T-helper 9 cell (primary cell): ENCODE results near the gene ANKS6.

Source experiments
- DNase-seq: peaks from one replicate; pipeline ENCODE4 v3.0.0-alpha.2; 2020

Gene ANKS6

GRCh38 chr9:98790842-98791607, 5.3 kb downstream of the ANKS6 start:
- DNase-seq = peak; percentile 45

DNA sequence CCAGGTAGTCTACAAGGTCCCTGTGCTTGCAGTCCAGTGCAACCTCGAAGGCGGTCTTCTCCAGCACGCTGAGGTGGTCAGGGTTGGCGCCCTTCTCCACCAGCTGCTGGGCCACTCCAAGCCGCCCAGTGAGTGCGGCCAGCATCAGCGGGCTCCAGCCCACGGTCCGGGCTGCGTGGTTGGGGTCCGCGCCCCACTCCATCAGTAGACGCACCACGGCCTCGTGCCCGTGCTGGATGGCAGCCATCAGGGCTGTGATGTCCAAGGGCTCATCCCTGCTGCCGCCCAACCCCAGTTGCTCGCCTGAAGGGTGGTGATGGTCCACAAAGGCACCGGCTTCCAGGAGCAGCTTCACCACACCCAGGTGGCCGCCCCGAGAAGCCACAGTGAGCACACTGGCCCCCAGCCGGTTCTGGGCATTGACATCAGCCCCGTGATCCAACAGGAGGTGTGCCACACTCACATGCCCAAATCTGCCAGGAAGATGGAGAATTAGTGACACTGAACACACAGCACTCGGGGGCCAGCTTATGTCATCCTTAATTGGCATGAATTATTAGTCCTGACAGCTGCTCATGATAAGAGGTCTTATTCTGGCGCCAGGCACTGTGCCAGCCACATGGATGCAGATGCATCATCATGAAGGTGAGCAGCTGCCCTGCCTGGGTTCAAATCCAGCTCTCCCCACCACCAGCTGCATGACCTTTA, 6.1 kb downstream of the ANKS6 start:
- DNase-seq = no peak

GRCh38 chr9:98789483-98790133, 6.7 kb downstream of the ANKS6 start:
- no peak for DNase-seq

DNA sequence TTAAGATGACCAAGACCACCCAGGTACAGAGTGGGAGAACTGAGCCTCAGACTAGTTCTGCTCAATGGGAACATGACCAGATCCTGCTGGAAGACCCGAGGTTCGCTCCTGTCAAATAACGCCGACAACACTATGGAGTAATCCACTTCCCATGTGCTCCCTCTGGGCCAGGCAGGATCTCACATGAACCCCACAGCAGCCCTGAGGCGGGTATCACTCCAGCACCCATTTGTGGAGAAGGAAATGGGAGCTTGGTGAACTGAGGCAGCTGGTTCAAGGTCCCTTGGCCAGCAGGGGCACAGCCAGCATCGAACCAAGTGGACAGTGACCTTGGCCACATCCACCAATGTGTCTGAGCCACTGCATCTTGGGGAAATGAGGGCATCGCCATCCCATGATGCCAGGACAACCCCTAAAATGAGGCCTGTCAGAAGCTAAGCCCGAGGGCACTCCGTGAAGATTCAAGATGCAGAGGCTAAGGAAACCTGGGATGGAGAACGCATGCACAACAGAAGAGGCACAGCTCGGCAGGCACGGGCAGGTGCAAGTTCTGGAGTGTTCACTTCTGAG, 8.5 kb downstream of the ANKS6 start:
- DNase-seq = no peak

DNA sequence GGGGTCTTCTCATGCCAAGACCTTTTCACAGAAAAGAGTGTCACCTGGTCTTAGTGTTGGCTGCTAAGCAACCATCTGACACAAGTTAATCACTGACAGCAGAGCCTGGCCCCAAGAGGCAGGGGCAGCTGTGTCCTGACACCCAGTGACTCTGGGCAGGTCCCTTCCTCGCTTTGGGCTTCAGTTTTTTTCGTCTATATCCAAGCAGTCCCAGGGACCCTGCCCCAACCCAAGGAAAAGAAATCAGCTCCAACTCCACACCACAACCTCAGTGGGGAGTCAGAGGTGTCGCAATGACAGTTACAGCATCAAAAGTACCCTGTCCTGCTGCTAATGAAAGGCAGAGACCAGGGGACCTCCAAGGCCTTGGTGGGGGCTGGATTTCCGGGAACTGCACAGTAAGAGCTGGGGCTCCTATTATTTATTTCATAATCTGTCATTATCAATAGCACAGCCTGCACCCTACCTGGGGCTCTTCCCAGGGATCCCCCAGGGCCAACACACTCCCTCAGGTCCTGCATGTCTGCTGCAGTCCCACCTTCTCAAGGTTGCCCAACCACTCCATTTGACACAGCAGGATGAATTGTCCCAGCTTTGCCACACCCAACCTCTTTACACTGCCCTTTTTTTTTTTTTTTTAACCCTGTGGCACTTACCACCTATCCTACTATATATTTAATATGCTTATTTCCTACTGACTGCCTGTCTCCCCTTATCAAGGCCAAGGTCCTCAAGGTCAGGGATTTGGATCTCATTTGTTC, 9.4 kb downstream of the ANKS6 start:
- no peak for DNase-seq

- DNase-seq = no peak
These were observed 11.2 kb downstream of the ANKS6 start for GRCh38 chr9:98784831-98785806.

GRCh38 chr9:98783518-98784226, 12.7 kb downstream of the ANKS6 start:
- DNase-seq = no peak

DNA sequence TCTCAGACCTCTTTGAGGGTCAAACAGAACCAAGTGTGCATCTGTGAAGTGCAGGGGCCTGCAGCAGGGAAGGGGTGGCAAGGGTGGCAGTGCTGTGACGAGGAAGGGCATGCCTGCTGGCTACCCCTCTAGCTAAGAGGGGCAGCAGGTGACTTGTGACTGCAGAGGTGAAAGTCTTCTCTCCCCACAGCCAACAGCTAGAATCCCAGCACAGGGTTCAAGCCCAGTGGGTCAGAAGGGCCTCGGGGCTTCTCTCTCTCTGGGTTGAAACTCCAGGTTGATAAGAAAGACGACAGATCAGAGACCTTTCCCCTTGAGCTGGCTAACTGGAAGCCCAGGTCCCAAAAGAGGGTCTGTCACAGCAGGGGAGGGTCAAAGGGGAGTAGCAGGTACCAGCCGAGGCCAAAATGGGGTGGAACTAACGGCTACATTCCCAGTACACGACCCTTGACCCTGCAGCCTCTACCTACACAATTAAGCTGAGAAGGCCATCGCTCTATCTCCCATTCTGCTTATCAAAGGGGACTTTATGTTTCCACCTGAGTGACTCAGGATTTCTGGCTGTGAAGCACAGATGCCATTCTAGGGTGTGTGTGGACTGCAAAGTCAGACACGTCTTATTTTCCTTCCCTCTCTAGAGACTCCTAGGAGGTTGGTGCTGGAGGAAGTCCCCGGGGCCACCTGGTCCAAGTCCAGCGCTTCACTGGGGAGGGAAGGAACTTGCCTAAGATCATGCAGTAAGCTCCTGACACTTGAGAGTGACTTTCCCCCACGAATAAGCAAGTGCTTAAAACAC, 14.6 kb downstream of the ANKS6 start:
- DNase-seq = no peak

GRCh38 chr9:98780059-98780749, 16.2 kb downstream of the ANKS6 start:
- no peak for DNase-seq

DNA sequence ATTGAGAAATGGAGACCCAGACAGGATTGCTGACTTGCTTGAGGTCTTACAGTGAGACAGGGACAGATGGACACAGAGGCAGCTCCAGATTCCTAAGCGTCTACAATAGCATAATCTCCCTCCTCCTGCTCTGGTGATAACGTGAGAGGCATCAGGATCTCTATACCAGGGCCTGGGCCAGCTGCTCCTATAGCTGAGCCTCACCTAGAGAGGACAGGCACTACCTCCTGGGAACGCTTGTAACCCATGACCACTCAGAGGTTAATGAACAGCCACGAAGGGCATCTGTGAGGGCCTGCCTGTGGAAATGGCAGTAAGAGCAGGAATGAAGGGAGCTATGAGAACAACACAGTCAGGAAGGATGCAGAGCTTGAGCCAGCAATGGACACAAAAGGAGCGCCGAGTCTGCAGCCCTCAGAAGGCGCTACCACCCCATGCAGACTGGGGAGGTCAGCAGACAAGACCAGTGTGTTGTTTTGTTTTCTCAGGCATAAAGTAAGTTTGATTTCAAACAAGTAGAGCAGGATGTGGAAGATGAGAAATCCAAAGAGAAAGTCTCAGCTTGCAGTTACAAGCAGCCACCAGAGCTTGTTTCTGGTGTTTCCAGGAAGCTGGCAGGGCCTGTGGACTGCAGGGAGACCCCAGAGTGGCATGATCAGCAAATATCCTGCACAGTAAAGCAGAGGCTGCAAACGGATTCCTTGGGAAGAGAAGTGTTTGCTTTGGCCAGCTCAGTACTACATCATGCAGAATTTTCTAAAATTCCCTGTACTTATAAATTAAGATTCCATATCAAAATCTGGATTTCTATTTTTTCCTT, 17.4 kb downstream of the ANKS6 start:
- DNase-seq = no peak

- DNase-seq = no peak
These were observed 18.1 kb downstream of the ANKS6 start for GRCh38 chr9:98778251-98778650.

GRCh38 chr9:98777618-98778017, 18.7 kb downstream of the ANKS6 start:
- DNase-seq = no peak

DNA sequence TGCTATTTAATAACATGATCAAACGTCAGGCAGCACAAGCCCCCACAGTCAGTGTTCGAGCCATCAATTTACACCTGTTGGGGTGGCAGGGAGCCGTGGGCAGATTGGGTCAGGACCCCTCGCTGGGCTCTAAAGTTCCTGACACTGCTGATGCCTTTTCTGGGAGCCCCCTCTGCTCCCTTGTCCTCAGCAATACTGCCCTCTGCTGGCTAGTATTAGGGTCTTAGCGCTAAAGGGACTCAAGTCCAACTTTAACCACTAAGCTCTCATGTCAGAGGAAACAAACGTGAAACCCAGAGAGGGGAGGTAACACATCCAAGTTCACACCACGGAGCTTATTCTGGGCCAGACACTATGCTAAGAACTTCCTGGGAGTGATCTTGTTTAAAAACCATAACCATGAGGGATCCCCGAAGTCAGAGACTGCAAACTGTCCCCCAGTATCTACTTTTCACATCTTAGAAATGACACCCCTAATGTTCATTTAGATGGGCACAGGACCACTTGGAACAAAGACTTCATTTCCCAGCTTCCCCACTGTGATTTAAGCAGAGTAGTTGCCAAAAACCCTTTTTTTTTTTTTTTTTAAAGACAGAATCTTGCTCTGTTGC, 20.4 kb downstream of the ANKS6 start:
- no peak for DNase-seq

GRCh38 chr9:98774746-98775145, 21.6 kb downstream of the ANKS6 start:
- DNase-seq = peak; percentile 16

GRCh38 chr9:98773721-98774120, 22.6 kb downstream of the ANKS6 start:
- no peak for DNase-seq

DNA sequence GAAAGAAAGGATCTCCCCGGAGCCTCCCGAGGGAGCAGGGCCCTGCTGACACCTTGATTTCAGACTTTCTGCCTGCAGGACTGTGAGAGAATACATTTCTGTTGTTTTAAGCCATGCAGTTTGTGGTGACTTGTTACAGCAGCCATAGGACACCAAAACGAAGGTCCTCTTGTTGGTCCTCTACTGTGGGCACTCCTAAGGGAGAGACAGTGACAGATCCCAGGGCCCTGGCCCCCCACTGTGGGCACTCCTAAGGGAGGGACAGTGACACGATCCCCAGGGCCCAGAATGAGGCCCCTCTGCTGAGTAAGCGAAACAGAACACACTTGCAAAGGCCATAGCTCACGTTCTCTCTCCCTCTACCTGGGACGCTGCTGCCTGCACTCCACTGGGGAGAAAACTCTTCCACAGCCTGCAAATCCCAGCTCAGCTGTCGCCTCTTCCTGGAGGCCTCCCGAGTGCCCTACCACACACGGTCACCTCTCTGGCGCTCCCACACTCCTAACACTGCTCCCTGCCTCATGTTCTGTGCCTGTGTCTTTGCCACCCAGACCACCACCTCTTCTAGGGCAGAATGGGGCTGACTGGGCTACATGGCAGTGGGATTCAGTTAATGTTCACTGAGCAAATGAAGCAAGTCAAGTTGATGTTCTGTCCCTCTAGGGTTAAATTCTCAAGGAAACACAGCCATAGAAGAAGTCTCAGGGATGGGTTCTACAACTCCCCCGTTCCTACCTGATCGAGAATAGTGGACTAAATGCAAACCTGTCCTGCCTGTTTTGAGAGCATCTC, 23.8 kb downstream of the ANKS6 start:
- no peak for DNase-seq
